HG02870 (cell line): ENCODE measurements around the gene SAMD8.
"Not testable (repeated sequence)": the region's sequence is repeated elsewhere in the genome, so short reads cannot be mapped to it uniquely, and the experiment has no call there.

ENCODE experiments used
- ATAC-seq: cut with Tn5 transposase; IDR thresholded peaks from one replicate; pipeline ENCODE4 v1.9.1; 2021; ENCODE audit warnings: mild to moderate bottlenecking, moderate library complexity; ENCODE audit not compliant: unreplicated experiment

The SAMD8 gene

DNA sequence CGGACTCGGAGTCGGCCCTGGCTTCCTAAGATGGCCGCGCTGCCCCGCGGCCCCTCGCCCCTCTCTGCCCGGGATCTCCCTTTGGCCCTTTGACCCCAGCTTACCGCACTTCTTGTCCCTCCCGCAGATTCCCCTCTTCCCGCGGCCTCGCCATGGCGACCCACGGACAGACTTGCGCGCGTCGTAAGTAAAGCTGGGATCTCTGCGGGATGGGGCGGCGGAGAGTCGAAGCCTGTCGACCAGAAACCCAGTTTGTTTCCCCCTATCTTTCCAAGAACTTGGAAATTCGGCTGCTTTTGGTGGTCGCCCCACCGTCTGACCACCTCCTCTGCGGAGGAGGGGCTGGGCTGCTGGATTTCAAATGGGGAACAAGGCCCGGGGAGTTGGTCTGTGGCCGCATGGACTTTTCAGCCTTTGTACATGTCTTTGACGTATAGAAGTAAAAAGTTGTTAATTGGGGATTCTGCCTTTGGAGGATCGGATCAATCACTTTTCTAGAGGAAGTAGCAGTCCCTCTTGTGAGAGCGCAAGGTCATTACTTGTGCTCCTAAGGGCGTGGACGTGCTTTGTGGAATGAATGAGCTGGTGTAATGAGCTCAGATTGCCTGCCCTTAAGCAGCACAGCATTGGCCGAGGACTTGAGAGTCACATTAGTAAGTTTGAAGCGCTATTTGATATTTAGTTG, 99.7 kb downstream of the SAMD8 start:
- ATAC-seq, result no peak

- no peak for ATAC-seq
Measured at GRCh38 chr10:75212343-75212742, 100.9 kb downstream of the SAMD8 start.

DNA sequence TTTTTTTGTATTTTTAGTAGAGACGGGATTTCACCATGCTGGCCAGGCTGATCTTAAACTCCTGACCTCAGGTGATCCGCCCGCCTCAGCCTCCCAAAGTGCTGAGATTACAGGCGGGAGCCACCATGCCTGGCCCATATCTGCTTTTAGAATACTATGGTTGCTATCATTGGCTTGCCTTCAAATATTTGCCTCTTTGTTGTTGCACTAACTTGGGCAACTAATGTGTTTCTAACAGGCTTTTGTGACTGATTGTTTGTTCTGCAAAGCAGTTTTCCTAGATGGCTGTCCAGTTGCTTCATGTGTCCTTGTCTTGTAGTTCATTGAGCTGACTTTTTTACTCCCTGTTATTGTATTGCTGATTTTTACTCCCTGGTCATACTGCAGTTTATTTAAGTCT, 108.8 kb downstream of the SAMD8 start:
- no peak for ATAC-seq

DNA sequence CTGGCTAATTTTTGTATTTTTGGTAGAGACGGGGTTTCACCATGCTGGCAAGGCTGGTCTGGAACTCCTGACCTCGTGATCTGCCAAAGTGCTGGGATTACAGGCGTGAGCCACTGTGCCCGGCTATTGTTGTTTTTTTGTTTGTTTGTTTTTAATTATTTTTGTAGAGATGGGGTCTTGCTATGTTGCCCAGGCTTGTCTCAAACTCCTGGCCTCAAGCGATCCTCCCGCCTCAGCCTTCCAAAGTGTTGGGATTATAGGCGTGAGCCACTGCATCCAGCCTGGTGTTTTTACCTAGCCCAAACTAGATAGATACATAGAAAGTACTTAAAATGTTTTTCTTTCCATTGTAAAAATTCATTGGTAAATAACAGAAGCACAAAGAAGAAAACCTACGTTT, 110.0 kb downstream of the SAMD8 start:
- not testable (repeated sequence) for ATAC-seq

- no peak for ATAC-seq
Measured at GRCh38 chr10:75223507-75223906, 112.1 kb downstream of the SAMD8 start.

DNA sequence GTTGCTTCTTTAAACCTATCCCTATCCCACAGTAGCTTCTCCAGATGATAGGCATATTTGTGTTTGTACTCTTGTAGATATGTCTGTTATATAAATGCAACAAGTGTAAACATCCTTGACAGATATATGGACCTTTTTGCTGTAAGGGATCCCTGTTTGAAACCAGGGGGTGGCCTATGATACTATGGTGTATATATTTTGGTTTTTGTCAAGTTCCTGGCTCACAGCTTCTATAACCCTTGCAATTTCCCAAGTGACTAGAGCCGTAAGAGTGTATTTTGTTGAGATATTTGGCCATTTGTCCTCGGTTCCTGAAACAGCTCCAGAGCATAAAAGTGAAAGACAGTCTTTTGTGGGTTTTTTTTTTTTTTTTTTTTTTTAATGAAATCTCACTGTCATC, 114.6 kb downstream of the SAMD8 start:
- no peak for ATAC-seq

GRCh38 chr10:75226656-75227055, 115.2 kb downstream of the SAMD8 start:
- peak; percentile 37 for ATAC-seq

DNA sequence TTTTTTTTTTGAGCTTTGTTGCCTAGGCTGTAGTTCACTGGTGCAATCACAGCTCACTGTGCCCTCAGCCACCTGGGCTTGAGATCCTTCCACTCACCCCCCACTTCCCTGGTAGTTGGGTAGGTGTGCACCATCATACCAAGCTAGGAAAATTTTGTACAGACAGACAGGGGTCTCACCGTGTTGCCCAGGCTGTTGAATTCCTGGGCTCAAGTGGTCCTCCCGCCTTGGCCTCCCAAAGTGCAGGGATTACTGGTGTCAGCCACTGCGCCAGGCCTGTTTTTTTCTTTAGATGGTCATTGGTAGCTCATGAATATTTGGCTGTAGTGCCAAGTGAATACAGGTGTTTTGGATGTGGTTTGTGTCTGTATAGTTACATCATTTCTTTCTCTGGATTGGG, 116.8 kb downstream of the SAMD8 start:
- ATAC-seq, result no peak

DNA sequence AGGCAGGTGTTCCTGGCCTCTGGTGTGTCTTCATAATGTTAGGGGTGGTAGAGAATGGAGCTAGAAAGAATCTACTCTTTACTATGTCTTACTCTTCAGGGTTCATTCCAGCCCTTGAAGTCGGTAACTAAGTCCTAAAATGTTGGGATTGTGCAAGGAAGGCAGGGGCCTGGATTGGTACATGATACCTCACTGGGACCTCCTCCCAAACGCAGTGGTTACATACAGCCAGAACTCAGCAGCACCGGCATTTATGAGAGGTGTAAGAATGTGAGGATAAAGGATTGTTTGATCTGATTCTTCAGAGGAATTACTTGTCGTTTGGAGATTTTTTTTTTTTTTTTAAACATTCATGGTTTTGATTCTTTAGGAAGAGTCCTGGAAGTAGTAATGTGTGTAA, 117.4 kb downstream of the SAMD8 start:
- ATAC-seq, result no peak

GRCh38 chr10:75229971-75230370, 118.5 kb downstream of the SAMD8 start:
- ATAC-seq, result no peak

- peak; percentile 33 for ATAC-seq
Measured at GRCh38 chr10:75230600-75231038, 119.2 kb downstream of the SAMD8 start.
